Kidney tubule cell (primary cell): ENCODE data around the gene CHMP1B.

Source experiments
- DNase-seq: peaks from one replicate; pipeline ENCODE4 v3.0.0-alpha.2; 2018; ENCODE audit warnings: low spot score

Gene CHMP1B

GRCh38 chr18:11851146-11851805 is at the start of gene CHMP1B:
Gene CHMP1B, plus strand, starts transcription at chr18:11851413. Its CDS starts 99 bp downstream, at chr18:11851512.
- peak; percentile 97 for DNase-seq

GRCh38 chr18:11801573-11801972 is 49.6 kb upstream of the CHMP1B start:
- DNase-seq: no peak

- no peak for DNase-seq
These were observed 49.1 kb upstream of the CHMP1B start for GRCh38 chr18:11802158-11802557.

- no peak for DNase-seq
These were observed 48.6 kb upstream of the CHMP1B start for GRCh38 chr18:11802586-11802985.

- peak; percentile 23 for DNase-seq
These were observed 44.0 kb upstream of the CHMP1B start for GRCh38 chr18:11807233-11807632.

- peak; percentile 93 for DNase-seq
These were observed 43.0 kb upstream of the CHMP1B start for GRCh38 chr18:11808001-11808855.

GRCh38 chr18:11809895-11810294 is 41.3 kb upstream of the CHMP1B start:
- no peak for DNase-seq

- no peak for DNase-seq
These were observed 40.8 kb upstream of the CHMP1B start for GRCh38 chr18:11810379-11810778.

- no peak for DNase-seq
These were observed 40.2 kb upstream of the CHMP1B start for GRCh38 chr18:11811009-11811408.

GRCh38 chr18:11817229-11817628 is 34.0 kb upstream of the CHMP1B start:
- no peak for DNase-seq

- DNase-seq: no peak
These were observed 32.6 kb upstream of the CHMP1B start for GRCh38 chr18:11818486-11819203.

GRCh38 chr18:11819938-11820337 is 31.3 kb upstream of the CHMP1B start:
- no peak for DNase-seq

- no peak for DNase-seq
These were observed 30.5 kb upstream of the CHMP1B start for GRCh38 chr18:11820697-11821096.

GRCh38 chr18:11821208-11821607 is 30.0 kb upstream of the CHMP1B start:
- no peak for DNase-seq

GRCh38 chr18:11821643-11822237 is 29.5 kb upstream of the CHMP1B start:
- DNase-seq: no peak

- no peak for DNase-seq
These were observed 27.7 kb upstream of the CHMP1B start for GRCh38 chr18:11823545-11823944.

- DNase-seq: no peak
These were observed 24.4 kb upstream of the CHMP1B start for GRCh38 chr18:11826836-11827235.

- DNase-seq: no peak
These were observed 22.3 kb upstream of the CHMP1B start for GRCh38 chr18:11828786-11829432.

- DNase-seq: no peak
These were observed 20.6 kb upstream of the CHMP1B start for GRCh38 chr18:11830585-11830984.

- DNase-seq: no peak
These were observed 19.3 kb upstream of the CHMP1B start for GRCh38 chr18:11831921-11832320.

GRCh38 chr18:11834772-11835171 is 16.4 kb upstream of the CHMP1B start:
- no peak for DNase-seq

GRCh38 chr18:11839556-11839955 is 11.7 kb upstream of the CHMP1B start:
- DNase-seq: no peak
